C4-2B (cell line): ENCODE data around the gene PTRHD1.

Source experiments
- CTCF ChIP-seq: fragments of 450-650 bp; conservative IDR thresholded peaks from 2 replicates; pipeline ENCODE4 v1.5.1; 2017; ENCODE audit warnings: mild to moderate bottlenecking
- ZFX ChIP-seq: fragments of 450-650 bp; IDR thresholded peaks from 2 replicates; pipeline ENCODE4 v1.6.1; 2017

- TF ChIP-seq CTCF (no peak), ZFX (no peak)
Observed at GRCh38 chr2:24819442-24820174, 26.4 kb upstream of the PTRHD1 start.
